Upper lobe of left lung (tissue), 4 donors: ENCODE data around the gene OR2K2.

ENCODE experiments used
- CTCF ChIP-seq, 6 experiments: fragments of 450-650 bp in 4 of 6; fragments of 200-600 bp in 2 of 6; sonication (generic) in 2 of 6; IDR thresholded peaks; one replicate each; pipeline ENCODE4 v1.5.1; 2016 to 2019; ENCODE audit warnings: antibody characterized with exemption in 6 of 6
- EP300 ChIP-seq, 4 donors: sonication (generic); formaldehyde crosslinking; IDR thresholded peaks; one replicate each; pipeline ENCODE4 v1.5.1; 2017; ENCODE audit warnings: antibody characterized with exemption in 4 of 4, control low read depth in 2 of 4
- POLR2A ChIP-seq, 4 donors: fragments of 450-650 bp; IDR thresholded peaks; one replicate each; pipeline ENCODE4 v1.5.1; 2016 to 2017; ENCODE audit warnings: antibody characterized with exemption in 4 of 4, mild to moderate bottlenecking in 2 of 4

GRCh38 chr9:111305914-111306313 lies 24.1 kb downstream of the OR2K2 start:
- TF ChIP-seq CTCF (IDR thresholded peaks at IDR 0.05) (no peak), POLR2A (IDR thresholded peaks at IDR 0.05) (no peak), EP300 (IDR thresholded peaks at IDR 0.05) (no peak)
